CD4-positive, alpha-beta T cell treated with Interleukin-17A for 1 hour (primary cell): ENCODE results near the gene FAT1.

ENCODE experiments used
- DNase-seq: peaks from one replicate; pipeline ENCODE4 v3.0.0-alpha.2; 2020

The FAT1 gene

DNA sequence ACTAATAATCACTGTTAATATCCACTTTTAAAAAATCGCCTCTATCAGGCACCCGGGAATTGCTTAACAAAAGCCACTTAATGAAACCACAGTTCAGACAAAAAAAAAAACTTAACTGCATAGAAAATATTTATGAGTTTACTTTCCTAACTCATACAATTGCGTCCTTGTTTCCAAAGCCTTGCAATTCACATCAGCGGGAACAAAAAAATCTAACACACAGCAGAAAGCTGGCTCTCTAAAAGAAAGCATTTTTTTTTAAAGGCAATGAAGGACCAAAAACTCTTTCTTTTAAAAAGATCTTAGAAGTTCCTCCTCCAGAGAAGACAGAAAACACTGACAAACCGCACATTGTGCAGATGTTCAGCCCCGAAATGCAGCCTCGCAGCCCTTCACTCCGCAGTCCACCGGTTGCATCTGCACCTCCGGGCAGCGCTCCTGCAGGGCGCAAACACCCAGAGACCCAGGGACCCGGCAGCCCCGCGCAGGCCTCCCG is 812 bp downstream of the FAT1 start:
- no peak for DNase-seq

GRCh38 chr4:186719925-186720694 is 3.5 kb downstream of the FAT1 start:
- no peak for DNase-seq

- DNase-seq = no peak
These were observed 6.1 kb downstream of the FAT1 start for GRCh38 chr4:186717556-186717955.

DNA sequence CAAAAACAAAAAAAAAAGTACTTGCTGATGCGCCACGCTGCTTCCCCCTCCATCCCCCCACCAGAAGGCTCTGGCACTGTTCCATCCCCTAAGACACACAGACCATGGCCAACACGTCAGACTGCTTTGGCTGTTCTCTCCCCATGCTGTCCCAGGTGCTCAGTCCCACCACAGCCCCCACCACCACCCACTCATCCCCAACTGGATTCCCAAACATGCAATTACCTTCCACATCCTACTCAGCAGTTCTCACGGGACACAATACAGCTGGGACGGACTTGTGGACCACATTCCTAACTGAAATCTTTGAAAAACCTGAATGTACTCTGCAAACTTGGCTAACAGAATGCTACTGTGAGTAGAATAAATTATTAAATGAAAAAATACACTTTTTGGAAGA is 8.6 kb downstream of the FAT1 start:
- DNase-seq = no peak

- DNase-seq = no peak
These were observed 9.5 kb downstream of the FAT1 start for GRCh38 chr4:186714006-186714675.

DNA sequence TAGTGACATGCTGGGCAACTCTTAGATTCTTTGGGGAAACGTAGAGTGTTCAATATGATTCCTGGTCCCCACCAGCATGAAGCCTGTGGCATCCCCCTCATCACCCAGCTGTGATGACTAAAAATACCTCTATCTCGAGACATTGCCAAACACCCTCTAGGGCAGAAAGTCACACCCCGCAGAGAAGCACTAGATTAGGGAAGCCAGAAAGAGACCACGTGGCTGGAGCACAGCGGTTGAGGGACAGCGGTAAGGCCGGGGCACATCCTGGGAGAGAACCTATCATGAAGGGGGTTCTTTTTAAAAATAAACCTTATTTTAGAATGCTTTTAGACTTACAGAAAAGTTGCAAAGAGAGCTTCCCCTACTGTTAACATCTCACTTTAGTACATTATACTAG is 11.0 kb downstream of the FAT1 start:
- DNase-seq = no peak

DNA sequence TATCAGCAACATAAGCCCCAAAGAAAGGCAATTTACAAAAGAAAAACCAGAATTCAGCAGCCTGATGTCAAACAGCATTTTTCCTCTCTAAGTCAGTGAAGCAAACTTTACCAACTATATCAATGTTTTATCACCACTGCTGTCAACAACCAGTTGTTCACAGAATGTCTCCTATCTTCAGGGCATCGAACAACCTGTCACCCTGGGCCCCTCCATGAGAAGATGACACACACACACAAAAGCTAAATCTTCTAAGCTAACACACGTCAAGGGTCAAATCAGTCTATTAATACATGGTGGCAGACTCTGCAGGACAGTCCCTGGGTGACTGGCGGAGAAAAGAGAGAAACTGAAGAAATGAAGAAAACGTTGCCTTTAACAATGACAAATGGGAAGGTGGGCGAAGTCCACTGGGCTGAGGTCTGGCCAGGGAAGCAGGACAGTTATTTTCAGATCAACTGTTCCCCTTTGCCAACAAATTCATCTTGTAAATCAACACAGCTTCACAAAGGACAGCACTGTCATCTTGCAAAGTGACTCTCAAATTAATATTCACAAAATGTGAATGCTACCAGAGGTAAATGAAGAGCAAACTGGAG is 13.0 kb downstream of the FAT1 start:
- no peak for DNase-seq

DNA sequence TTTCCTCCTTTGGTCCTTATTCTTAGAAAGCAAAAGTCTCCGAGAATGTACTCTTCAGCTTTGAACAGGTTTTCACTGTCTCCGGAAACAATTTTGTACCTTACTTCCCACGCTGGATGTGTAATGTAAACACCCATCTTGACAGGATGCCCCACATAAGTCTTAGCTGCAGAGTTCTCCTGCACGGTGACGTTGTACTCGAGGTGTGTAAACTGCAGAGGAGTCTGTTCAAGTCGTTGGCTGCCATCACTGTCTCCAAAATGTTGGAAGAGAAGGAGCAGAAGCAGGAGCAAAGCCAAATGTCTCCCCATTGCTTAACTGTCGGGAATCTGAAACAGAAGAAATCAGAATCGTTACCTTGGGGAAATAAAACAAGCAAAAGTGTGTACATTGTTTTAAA is 14.1 kb downstream of the FAT1 start:
- no peak for DNase-seq

DNA sequence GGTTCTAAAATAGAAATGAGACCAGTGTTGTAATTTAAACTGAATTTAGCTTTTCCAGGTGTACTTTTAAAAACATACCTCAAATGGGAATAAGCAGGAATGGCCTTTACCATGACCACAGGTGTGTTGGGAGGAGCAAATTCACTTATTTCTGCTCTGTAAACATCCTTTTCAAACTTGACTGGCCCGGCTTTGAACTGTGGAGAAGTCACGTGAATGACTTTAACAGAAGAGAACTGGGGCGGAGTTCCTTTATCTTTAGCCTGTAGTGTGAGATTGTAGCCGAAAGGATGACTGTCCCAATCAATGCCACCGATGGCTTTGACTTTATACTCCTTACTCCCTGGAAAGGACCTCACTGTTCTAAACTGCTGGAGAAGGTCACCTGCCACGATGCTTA is 15.1 kb downstream of the FAT1 start:
- no peak for DNase-seq

GRCh38 chr4:186707996-186708395 is 15.7 kb downstream of the FAT1 start:
- no peak for DNase-seq

DNA sequence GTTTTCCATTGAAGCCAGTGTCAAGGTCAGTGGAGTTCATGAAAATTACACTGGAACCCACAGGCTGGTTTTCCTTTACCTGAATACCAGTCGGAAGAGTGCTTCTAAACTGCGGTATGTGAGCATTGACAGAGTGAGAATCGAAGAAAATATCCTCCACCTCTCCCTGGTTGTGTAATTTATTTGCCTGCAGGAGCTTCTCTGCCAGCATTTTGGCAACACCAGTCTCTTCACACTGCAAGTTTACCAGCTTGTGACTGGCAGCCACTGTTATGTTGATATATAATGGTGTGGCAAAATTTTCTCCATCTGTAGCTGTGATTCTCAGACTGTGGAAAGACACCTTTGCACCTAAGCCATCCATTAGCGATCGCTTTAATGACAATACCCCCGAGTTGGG is 16.1 kb downstream of the FAT1 start:
- no peak for DNase-seq

GRCh38 chr4:186704057-186704456 is 19.6 kb downstream of the FAT1 start:
- no peak for DNase-seq

DNA sequence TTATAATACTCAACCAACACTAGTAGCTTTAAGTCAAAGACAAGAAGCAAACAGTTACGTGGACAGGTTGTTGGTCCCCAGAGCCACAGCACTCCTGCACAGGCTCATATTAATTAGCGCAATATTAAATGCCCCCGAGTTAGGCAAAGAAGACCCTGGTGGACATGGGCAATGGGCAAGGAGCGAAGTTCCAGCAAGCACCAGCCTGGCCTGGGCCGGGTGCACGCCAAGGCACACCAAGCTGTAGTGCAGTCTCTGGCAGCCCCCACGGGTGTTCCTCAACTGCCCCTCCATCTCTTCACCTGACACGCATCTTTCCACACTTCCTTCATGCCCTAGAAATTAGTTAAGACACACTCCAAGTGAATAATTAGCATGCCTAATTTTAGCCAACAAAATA is 20.1 kb downstream of the FAT1 start:
- DNase-seq = no peak

GRCh38 chr4:186702940-186703339 is 20.7 kb downstream of the FAT1 start:
- no peak for DNase-seq

- DNase-seq = no peak
These were observed 21.4 kb downstream of the FAT1 start for GRCh38 chr4:186702297-186702696.

DNA sequence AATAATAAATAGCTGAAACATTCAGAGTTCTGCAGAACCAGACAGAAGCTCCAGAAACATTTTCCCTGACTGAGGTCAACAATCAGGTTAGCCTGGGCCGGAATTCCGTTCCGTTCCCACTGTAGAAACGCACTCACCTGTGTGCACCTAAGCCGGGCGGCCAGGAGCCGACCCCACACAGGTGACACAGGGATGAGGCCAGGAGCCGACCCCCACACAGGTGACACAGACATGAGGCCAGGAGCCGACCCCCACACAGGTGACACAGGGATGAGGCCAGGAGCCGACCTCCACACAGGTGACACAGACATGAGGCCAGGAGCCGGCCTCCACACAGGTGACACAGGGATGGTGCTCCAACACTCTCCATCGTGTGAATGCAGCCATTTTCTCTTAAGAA is 21.9 kb downstream of the FAT1 start:
- DNase-seq = no peak

DNA sequence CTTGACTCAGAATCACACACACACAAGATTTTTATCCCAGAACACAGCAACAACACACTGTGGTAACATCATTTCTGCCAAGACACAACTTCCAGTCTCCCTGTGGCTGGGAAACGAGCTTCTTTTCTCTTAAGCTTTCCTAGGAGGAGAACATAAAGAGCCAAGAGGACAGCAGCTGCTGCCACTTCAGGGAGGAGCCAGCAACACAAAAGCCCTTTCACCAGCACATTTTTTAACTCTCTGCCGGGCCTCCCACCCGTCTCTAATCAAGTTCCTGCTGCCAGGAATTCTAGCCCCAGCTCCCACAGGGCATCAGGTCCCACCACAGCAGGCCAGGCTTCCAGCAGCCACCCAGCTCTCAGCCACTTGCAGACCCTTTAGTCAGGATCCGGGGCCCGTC is 22.4 kb downstream of the FAT1 start:
- no peak for DNase-seq

GRCh38 chr4:186700746-186701145 is 22.9 kb downstream of the FAT1 start:
- no peak for DNase-seq

- no peak for DNase-seq
These were observed 23.7 kb downstream of the FAT1 start for GRCh38 chr4:186699881-186700397.

- no peak for DNase-seq
These were observed 24.4 kb downstream of the FAT1 start for GRCh38 chr4:186699298-186699697.

DNA sequence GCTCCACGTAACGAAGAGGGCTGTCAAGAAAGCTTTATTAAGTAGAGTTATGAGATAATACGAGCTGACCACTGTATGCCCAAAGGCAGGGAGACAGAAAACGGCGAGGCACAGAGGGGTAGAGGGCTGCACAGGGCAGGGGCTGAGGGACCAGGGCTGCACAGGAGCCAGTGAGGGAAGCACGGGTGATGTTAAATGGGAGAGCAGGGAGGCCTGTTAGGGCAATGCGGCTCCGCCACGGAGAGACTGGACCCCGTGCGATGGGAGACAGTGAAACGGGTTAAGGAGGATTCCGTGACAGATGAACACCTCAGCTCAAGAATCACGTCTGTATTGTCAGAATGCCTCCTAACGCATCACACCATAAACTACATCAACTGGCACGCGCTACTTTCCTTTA is 25.1 kb downstream of the FAT1 start:
- DNase-seq = no peak

- no peak for DNase-seq
These were observed 25.6 kb downstream of the FAT1 start for GRCh38 chr4:186698028-186698427.

DNA sequence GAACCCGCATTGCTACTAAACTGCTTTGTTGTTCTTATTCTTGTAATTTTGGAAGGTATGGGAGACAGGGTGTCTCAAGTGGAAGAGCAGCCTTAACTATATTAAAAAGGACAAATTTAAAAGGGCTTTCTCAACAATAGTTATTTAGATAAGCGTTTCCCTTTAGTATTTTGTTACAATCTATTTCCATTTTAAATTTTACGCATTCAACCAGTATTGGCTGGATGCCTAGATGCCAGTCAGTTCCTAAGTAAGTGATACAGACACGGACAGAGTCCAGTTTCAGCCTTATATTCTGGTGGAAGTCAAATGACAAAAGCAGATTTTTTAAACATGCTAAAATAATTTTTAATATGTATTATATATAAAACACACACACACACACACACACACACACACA is 28.3 kb downstream of the FAT1 start:
- DNase-seq = no peak

DNA sequence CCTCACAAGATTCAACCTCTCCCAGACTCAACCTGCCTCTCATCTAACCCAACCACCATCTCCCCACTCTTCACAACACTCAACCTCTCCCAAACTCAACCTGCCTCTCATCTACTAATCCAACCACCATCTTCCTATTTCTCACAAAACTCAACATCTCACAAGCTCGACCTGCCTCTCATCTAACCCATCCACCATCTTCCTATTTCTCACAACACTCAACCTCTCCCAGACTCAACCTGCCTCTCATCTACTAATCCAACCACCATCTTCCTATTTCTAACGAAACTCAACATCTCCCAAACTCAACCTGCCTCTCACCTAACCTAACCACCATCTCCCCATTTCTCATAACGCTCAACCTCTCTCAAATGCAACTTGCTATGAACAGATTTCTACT is 29.8 kb downstream of the FAT1 start:
- no peak for DNase-seq
